Myocyte (in vitro differentiated cells): Measurements from ENCODE around the gene FHL5. TPM values are rescaled to one million over a fixed set of nuclear protein-coding genes. Genes with fewer than 3 reads are reported as not detected.
"Not testable (repeated sequence)": the region's sequence is repeated elsewhere in the genome, so short reads cannot be mapped to it uniquely, and the experiment has no call there.

ENCODE experiments used
- DNase-seq: peaks from one replicate; pipeline ENCODE4 v3.0.0-alpha.2; 2012; ENCODE audit warnings: low read depth
- total RNA-seq: library from RNA; depleted of rRNA; stranded (reverse); fragments of >200 nt; gene quantifications from 2 replicates; pipeline ENCODE4 v1.2.3, GENCODE V29; 2014

The FHL5 gene
- total RNA-seq, 1 donor from 2014 or later, result not detected

DNA sequence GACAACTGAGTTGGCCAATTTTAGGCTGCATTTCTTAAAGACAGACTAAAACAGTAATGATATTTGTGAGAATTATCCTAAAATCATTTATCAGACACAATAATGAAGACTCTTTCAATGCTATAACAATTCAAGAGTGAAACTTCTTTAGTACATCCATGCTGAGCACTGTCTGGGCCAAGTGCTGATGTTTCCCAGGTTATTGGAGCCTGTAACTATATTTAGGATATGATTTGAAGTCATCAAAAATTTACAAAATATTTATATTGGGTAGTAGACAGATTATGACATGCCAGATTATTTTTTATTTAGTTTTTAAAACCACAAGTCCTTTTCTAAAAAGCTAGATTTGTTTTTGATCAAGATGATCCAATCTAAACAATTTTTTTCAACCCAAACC is 45.1 kb downstream of the FHL5 start:
- no peak for DNase-seq

DNA sequence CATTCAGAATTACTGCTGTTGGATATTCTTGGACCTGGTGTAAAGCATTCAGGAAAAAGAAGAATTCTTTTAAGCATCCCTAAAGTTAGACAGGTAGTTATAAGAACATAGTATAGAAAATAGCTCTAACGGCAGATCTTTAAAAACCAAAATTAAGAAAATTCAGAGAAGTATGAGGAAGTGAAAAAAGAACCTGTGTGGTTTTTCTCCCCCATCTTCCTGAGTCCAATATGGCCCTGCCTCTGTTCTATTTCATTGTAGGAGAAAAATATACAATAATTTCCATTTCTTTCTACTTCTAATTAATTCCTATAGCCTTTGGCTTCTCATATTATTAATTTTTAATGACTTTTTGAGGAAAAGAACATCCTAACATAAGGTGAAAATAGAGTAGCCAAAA is 47.1 kb downstream of the FHL5 start:
- DNase-seq, result no peak

DNA sequence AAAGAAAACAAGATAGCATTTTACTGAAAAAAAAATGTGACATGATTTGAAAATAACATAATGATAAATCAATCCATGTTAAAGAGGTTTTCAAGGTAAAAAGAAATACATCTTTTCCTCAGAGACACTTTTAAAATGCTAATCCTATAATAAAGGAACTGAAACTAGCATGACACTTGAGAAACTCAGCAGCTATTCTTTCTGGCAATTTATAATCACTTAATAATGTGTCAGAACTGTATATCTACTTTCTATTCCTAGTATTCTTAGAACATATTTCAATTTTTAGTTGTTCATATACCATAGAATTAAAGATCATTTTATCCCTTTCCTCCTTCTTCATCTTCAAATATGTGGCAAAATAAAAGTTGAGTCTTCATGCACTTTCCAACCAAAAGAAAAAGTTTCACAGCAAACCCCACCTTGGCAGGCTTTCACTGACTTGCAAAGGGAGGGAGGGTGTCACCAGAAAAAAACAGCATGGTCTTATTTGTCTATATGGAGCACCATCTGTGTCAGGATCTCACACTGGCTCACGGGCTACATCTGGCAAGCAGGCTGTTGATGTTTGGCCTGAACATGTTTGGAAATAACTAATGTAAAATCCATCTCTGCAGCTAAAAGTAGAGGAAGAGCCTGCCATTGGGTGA is 48.5 kb downstream of the FHL5 start:
- no peak for DNase-seq

DNA sequence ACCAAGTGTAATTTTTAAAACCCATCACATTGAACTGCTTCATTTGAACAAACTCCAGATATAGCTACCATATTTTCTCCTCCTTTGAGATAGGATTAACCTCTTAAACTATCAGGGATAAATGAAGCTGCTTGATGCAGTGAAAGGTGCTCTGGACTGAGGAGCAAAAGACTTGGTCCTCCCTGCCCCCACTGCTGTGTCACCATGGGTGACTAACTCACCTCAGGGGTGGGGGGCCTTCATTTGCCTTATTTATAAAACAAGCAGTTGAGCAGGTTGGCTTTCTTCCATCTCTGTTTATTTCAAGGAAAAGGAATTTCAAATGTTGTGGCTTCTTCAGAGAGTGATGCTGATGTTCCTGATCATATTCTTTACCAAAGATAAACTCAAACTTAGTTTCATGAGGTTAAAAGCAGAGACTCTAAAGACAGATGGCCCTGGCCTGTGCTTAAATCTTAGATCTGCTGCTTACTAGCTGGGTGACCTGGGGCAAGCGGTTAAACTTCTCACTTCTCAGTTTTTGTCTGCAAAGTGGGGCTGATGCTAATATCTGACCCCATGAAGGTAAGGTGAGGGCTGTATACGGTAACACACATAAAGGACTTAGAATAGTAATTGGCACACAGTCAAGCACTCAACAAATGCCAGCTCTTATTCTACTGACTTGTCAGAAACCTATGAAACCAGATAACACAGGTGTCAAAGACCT is 50.5 kb downstream of the FHL5 start:
- DNase-seq, result no peak

DNA sequence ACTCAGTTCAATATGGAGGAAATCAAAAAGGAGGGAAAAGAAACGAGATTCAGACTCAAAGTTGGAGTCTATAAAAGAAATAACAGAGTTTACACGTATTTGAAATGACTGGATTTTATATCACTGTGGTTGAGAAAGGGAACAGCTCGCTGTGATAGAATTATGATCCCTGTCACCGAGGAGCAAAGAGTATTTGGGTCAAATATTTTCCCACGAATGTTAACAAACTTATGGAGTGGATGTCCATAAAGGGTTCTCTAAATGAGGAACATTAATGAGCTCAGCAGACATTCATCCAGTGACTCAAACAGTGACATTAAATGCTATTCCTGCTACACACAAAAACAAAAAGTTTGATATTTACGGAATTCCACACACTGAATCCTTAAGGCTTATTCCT is 57.9 kb downstream of the FHL5 start:
- no peak for DNase-seq

DNA sequence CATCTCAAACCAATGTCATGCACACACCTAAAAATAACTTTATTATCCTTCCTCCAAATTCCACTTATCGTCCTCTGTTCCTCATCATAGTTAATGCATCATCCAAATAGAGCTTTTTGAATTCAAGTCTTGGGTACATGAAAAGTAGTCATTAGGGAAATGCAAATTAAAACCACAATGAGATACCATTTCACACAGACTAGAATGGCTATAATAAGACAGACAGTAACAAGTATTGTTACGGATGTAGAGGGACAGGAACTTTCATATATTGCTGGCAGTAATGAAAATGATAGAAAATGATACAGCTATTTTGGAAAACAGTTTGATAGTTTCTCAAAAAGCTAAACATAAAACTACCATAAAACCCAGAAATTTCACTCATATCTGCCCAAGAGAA is 59.1 kb downstream of the FHL5 start:
- no peak for DNase-seq

DNA sequence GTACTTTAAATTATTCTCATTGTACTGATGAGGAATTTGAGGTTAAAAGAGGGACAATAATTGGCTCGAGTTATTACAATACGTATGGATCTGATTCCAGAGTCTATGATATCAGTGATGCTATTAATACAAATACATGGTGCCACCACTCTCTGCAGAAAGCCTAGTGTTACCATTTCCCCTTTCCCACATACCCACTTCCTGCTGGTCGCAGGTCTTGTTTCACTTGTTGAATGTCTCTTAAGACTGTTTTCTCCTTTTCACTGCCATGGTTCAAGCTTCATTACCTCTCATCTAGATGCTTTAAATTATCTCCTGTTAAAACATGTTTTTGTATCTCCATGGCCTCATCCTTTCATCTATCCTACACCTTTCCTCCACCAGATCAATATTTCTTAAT is 62.0 kb downstream of the FHL5 start:
- no peak for DNase-seq

DNA sequence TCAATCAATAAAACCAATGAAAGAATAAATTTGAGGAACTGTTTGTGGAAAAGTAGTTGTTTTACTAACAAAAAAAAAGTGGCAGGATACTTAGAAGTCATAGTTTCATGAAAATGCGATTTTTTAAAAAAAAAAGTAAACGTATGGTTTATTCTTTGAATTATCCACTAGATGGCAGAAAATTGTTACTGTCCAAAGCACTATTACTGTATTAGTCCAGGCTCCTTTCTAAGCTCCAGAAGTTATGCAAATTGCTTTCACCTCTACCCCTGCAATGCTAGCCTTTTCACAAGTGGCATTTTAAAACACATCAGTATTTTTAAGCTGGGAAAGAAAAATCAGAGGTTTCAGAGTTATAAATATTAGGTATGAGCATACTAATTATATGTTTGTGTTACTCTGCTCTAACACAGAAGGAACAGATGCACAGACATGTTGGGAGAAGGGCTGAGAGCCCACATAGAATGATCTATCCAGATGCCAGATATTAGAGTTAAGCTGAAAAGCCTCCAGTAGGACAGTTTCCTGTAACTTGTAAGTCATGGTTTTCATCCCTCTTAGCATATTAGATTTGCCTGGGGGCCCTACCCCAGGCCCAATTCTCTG is 63.9 kb downstream of the FHL5 start:
- DNase-seq, result peak; percentile 26

DNA sequence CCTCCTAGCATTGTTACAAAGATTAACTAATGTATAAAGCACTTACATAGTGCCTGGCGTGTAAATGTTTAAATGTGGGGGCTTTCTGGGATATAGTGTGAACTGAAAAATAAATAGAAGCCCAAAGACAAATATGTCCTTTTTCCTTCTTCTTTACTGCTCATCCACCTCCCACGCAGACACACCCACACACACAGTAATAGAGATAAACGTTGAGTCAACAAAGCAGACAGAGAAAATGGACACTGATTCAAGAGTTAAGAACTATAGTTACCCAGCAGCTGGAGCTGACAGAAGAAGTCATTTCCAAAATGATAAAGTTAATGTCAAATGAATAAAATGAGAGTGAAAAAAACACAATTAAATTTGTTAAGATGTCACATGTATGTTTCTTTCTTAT is 68.3 kb downstream of the FHL5 start:
- no peak for DNase-seq

DNA sequence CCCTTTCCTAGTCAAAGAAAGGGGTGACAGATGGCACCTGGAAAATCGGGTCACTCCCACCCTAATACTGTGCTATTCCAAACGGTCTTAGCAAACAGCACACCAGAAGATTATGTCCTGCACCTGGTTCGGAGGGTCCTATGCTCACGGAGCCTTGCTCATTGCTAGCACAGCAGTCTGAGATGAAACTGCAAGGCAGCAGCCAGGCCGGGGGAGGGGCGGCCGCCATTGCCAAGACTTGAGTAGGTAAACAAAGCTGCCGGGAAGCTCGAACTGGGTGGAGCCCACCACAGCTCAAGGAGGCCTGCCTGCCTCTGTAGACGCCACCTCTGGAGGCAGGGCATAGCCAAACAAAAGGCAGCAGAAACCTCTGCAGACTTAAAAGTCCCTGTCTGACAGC is 75.1 kb downstream of the FHL5 start:
- not testable (repeated sequence) for DNase-seq

DNA sequence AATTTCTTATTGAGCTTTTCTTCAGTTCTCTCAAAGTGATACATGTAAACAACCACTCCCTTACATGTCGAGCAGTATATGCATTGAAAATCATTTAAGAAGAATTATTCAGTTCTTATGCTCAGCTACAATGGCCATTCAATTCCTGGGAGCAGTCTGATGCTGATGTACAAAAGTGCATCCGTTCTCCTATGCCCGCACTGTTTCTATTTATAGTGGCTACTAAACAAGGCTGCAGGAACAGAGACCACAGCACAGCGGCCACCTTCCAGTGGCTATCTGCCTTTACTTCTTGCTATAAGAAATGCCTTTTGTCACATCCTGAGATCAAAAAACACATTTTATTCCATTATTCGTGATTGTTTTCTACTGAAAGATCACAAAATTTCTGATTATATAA is 82.2 kb downstream of the FHL5 start:
- DNase-seq, result no peak

DNA sequence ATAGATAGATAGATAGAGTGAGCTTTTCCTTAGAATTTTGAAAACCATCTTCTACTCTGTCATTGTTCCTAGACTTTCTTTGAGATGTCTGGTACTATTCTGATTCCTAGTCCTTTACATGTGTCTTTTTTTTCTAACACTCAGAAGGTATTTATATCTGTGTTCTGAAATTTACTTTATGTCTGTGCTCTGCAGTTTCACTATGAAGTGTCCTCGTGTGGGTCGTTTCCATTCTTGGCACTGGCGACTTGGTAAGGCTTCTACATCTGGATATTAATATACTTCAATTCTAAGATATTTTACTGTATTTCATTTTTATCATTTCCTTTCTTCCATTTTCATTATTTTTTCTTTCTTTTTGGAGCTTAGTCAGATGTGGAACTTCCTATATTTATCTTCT is 87.0 kb downstream of the FHL5 start:
- no peak for DNase-seq

DNA sequence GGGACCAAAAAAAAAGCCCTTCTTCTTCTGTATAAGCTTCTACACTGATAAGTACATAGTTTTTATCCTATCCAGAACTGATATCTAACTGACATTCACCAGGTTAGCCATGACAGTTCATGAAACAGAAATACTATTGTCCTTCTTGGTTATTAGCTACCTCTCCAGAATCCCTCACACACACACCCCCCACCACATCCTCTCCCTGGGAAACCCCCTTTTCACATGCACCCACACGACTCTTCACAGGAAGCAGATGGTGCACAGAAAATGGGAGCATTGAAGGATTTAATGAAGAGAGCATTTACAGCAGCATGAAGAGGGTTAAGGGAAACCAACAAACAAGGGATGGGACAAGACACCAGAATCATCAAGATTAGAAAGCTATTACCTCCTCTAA is 88.9 kb downstream of the FHL5 start:
- DNase-seq, result no peak

DNA sequence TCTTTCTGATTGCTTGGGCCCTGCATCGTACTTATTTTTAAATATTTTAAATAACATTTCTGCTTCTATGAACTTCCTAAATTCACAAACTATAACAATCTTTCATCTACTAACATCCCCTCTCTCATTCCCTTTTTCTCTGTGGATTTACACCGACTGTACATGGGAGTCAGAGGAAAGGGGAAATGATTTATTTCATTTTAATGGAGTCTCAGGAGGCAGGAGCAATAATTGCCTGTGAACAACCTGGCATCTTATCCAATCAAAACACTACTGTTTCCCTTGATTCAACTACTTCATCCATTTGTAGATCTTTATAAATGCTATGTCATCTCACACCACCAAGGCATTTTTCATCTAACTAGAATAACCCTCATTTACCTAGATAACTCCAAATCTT is 89.6 kb downstream of the FHL5 start:
- no peak for DNase-seq

DNA sequence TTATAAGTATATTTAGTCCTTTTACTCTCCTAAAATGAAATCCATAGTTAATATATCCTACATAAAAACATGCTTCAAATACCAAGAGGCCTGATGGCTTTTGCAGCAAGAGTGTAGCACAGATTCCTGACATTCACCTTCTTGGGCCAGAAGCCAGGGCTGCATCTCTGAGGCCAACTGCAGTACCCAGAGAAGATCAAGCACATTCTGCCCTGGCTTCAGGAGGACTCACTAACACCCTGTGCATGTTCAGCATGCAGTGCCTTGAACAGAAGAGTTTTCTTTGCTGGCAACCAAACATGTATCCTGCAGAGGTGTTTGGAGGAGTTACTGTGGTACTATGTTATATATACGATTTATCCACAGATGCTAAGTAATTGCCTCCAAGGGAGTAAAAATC is 90.3 kb downstream of the FHL5 start:
- no peak for DNase-seq

DNA sequence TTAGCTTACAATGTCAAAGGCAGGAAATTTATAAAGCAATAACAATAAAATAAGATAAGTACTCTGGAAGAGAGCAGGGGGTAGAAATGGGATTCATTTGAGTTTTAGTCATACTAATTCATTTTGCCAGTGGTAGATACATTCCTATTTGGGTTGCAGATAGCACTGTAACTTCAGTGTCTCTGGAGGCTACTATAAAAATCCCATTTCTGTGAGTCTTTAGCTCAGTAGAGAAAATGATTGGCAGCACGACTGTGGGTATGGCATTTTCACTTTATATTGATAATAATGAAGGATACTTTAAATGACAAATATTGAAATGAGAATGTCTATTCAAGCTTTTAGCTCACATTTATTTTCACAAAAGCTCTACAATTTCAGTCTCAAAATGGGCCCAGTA is 93.6 kb downstream of the FHL5 start:
- DNase-seq, result no peak

DNA sequence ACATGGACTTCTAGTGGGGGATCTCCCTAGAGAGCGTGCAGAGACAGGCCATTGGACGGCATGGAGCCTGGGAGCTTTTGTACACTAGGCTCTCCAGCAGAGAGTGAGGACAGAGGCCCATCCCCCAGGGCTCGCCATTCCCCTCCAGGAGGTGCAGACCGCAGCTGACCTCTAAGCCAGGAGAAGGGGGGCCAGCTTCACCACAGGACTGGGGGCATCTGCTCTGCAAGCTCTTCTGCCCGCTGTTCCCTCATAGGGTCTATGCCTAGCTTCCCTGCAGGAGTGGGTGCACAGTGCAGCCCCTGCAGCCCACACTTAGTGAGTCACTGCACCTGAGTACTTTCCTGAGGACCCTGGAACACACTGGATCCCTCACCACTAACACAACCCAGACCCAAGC is 94.4 kb downstream of the FHL5 start:
- no peak for DNase-seq

DNA sequence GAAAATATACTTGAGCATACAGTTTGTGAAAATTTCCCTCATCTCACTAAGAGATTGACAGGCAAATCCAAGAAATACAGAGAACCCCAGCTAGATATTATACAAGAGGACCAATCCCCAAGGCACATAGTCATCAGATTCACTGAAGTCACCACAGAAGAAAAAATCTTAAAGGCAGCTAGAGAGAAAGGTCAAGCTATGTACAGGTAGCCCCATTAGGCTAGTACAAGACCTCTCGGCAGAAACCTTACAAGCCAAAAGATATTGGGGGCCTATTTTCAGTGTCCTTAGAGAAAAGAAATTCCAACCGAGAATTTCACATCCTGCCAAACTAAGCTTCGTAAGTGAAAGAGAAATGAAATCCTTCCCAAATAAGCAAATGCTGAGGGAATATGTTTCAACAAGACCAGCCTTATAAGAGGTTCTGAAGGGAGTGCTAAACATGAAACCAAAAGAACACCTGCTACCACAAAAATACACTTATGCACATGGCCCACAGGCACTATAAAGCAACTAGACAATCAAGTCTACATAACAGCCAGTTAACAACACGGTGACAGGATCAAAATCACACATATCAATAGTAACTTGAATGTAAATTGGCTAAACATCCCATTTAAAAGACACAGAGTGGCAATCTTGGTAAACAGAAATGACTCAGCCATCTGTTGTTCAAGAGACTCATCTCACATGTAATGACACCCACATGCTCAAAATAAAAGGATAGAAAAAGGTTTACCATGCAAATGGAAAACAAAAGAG is 96.3 kb downstream of the FHL5 start:
- DNase-seq, result no peak
